IMR-90 (cell line): Measurements from ENCODE around the gene HMX2. TPM values are rescaled to one million over a fixed set of nuclear protein-coding genes. Genes with fewer than 3 reads are reported as not detected.

ENCODE experiments used
- ATAC-seq: fragments of 200-7000 bp; cut with Tn5 transposase; 2 replicates; pipeline ENCODE4 v1.9.1; 2020; ENCODE audit warnings: low read depth, mild to moderate bottlenecking, moderate library complexity
- BruUV-seq: library from RNA; stranded (reverse); fragments of 400-500 nt; replicated peaks from 2 replicates; lab custom pipeline; 2021; lab: Mats Ljungman, UMichigan
- CTCF ChIA-PET: fragments of 300-600 bp; formaldehyde crosslinking; extraction: SDS; loops from one replicate; lab custom pipeline; 2021; ENCODE audit warnings: antibody characterized with exemption; lab: Yijun Ruan, JAX
- POLR2A ChIA-PET: fragments of 300-600 bp; sonication (Branson Sonifier 250); formaldehyde crosslinking; loops from one replicate; lab custom pipeline; 2022; ENCODE audit warnings: antibody characterized with exemption; ENCODE audit not compliant: unreplicated experiment; lab: Charles Lee
- DNase-seq: peaks from one replicate; pipeline ENCODE4 v3.0.0; 2013
- H2AFZ ChIP-seq: replicated peaks from 2 replicates; pipeline ENCODE3; 2013; ENCODE audit warnings: low read length, mild to moderate bottlenecking; ENCODE audit not compliant: poor library complexity
- H2AK5ac ChIP-seq: 2 replicates; pipeline ENCODE4 v1.6.1; 2013; ENCODE audit warnings: low read depth, low read length, inconsistent platforms
- H2AK9ac ChIP-seq: replicated peaks from 2 replicates; pipeline ENCODE3; 2013; ENCODE audit warnings: mild to moderate bottlenecking, low read depth, low read length, moderate library complexity; ENCODE audit not compliant: poor library complexity
- H2BK120ac ChIP-seq: 2 replicates; pipeline ENCODE4 v1.6.1; 2013; ENCODE audit warnings: low read depth, low read length, inconsistent platforms
- H2BK15ac ChIP-seq: 3 replicates; pipeline ENCODE4 v1.6.1; 2013; ENCODE audit warnings: low read depth, low read length, inconsistent platforms
- H2BK20ac ChIP-seq: 2 replicates; pipeline ENCODE4 v1.6.1; 2013; ENCODE audit warnings: low read depth, mild to moderate bottlenecking, inconsistent platforms, low read length, moderate library complexity
- H2BK5ac ChIP-seq: 2 replicates; pipeline ENCODE4 v1.6.1; 2013; ENCODE audit warnings: mild to moderate bottlenecking, low read depth, low read length, inconsistent platforms; ENCODE audit not compliant: poor library complexity, severe bottlenecking
- H3K14ac ChIP-seq: replicated peaks from 2 replicates; pipeline ENCODE4 v1.6.1; 2013; ENCODE audit warnings: low read depth, low read length, inconsistent platforms
- H3K18ac ChIP-seq: 2 replicates; pipeline ENCODE4 v1.6.1; 2013; ENCODE audit warnings: low read depth, low read length, control low read depth
- H3K23ac ChIP-seq: 2 replicates; pipeline ENCODE4 v1.6.1; 2013; ENCODE audit warnings: low read depth, low read length, inconsistent platforms
- H3K27ac ChIP-seq: 2 replicates; pipeline ENCODE4 v1.5.1; 2013; ENCODE audit warnings: mild to moderate bottlenecking, control low read depth, low read length; ENCODE audit not compliant: insufficient read depth
- H3K27me3 ChIP-seq: 2 replicates; pipeline ENCODE4 v1.6.1; 2013; ENCODE audit warnings: low read length; ENCODE audit not compliant: control insufficient read depth, insufficient read depth
- H3K36me3 ChIP-seq: 2 replicates; pipeline ENCODE4 v1.6.1; 2013; ENCODE audit warnings: low read length, mixed read lengths; ENCODE audit not compliant: control insufficient read depth, insufficient read depth
- H3K4ac ChIP-seq: 2 replicates; pipeline ENCODE4 v1.6.1; 2013; ENCODE audit warnings: low read depth, low read length, inconsistent platforms
- H3K4me1 ChIP-seq: 2 replicates; pipeline ENCODE4 v1.6.1; 2013; ENCODE audit warnings: low read length, mixed read lengths; ENCODE audit not compliant: control insufficient read depth, insufficient read depth
- H3K4me2 ChIP-seq: 2 replicates; pipeline ENCODE4 v1.6.1; 2013; ENCODE audit warnings: low read depth, mild to moderate bottlenecking, control low read depth, low read length, moderate library complexity
- H3K4me3 ChIP-seq: 2 replicates; pipeline ENCODE4 v1.5.1; 2013; ENCODE audit warnings: low read depth, mild to moderate bottlenecking, control low read depth, low read length, moderate library complexity; ENCODE audit not compliant: insufficient read depth
- H3K56ac ChIP-seq: 2 replicates; pipeline ENCODE4 v1.6.1; 2013; ENCODE audit warnings: low read length, inconsistent platforms; ENCODE audit not compliant: insufficient read depth; ENCODE audit errors: extremely low read depth
- H3K79me1 ChIP-seq, 2 experiments: 2 replicates each; pipeline ENCODE4 v1.6.1; 2013; ENCODE audit warnings: low read length in 2 of 2, inconsistent platforms in 1 of 2, low read depth in 1 of 2
- H3K9ac ChIP-seq: 2 replicates; pipeline ENCODE4 v1.6.1; 2013; ENCODE audit warnings: low read depth, low read length, control low read depth
- H3K9me1 ChIP-seq: 2 replicates; pipeline ENCODE4 v1.6.1; 2013; ENCODE audit warnings: low read length, inconsistent platforms; ENCODE audit not compliant: insufficient read depth
- H3K9me3 ChIP-seq: 2 replicates; pipeline ENCODE4 v1.6.1; 2013; ENCODE audit warnings: low read length; ENCODE audit not compliant: control insufficient read depth, insufficient read depth
- H4K20me1 ChIP-seq: 2 replicates; pipeline ENCODE4 v1.6.1; 2013; ENCODE audit warnings: low read length, inconsistent platforms; ENCODE audit not compliant: insufficient read depth
- H4K5ac ChIP-seq: 2 replicates; pipeline ENCODE4 v1.6.1; 2013; ENCODE audit warnings: mild to moderate bottlenecking, low read depth, low read length, control low read depth
- H4K8ac ChIP-seq, 2 experiments: 2 replicates each; pipeline ENCODE4 v1.6.1; 2013; ENCODE audit warnings: low read depth in 2 of 2, low read length in 2 of 2, control low read depth in 1 of 2, inconsistent platforms in 1 of 2
- H4K91ac ChIP-seq: 2 replicates; pipeline ENCODE4 v1.6.1; 2013; ENCODE audit warnings: low read depth, low read length, inconsistent platforms; ENCODE audit not compliant: insufficient read depth
- CEBPB ChIP-seq: IDR thresholded peaks from 2 replicates; pipeline ENCODE4 v1.6.1; 2012; ENCODE audit warnings: low read depth, low read length, improper control_type of control experiment
- CTCF ChIP-seq: conservative IDR thresholded peaks from 2 replicates; pipeline ENCODE4 v1.5.1; 2012; ENCODE audit warnings: mild to moderate bottlenecking, low read depth, low read length, improper control_type of control experiment
- FOS ChIP-seq: fragments of 150-350 bp; IDR thresholded peaks from 2 replicates; pipeline ENCODE4 v1.6.1; 2016; ENCODE audit warnings: low read depth, low read length
- MAFK ChIP-seq: IDR thresholded peaks from 2 replicates; pipeline ENCODE4 v1.6.1; 2012; ENCODE audit warnings: low read depth, low read length, improper control_type of control experiment
- MAZ ChIP-seq: IDR thresholded peaks from 2 replicates; pipeline ENCODE4 v1.6.1; 2012; ENCODE audit warnings: low read depth, mild to moderate bottlenecking, low read length, improper control_type of control experiment, moderate library complexity, borderline replicate concordance
- NFE2L2 ChIP-seq: fragments of 150-350 bp; IDR thresholded peaks from 2 replicates; pipeline ENCODE4 v1.6.1; 2016; ENCODE audit warnings: low read depth, mild to moderate bottlenecking, low read length
- RAD21 ChIP-seq: IDR thresholded peaks from 2 replicates; pipeline ENCODE4 v1.6.1; 2012; ENCODE audit warnings: low read length, improper control_type of control experiment
- SMC3 ChIP-seq: fragments of 150-350 bp; IDR thresholded peaks from 2 replicates; pipeline ENCODE4 v1.6.1; 2016; ENCODE audit warnings: low read depth, mild to moderate bottlenecking, antibody characterized with exemption, low read length, moderate library complexity
- USF2 ChIP-seq: fragments of 150-350 bp; IDR thresholded peaks from 2 replicates; pipeline ENCODE4 v1.6.1; 2017; ENCODE audit warnings: mild to moderate bottlenecking, antibody characterized with exemption, low read length, low read depth
- WGBS, 2 experiments: methylation state at CpG; one replicate each; pipeline versions ENCODE4 v1.1.5 to v1.1.7; 2013; ENCODE audit warnings: missing lambda C conversion rate in 2 of 2; ENCODE audit not compliant: insufficient read length in 1 of 2; ENCODE audit errors: extremely low coverage in 2 of 2; 5-methylcytosine and 5-hydroxymethylcytosine counted together
- dilution Hi-C: fragments of 300-500 bp; cut with HindIII; formaldehyde crosslinking; loops from one replicate; pipeline ENCODE4 v1.14.3; 2018; ENCODE audit warnings: low sequenced_read_pairs; ENCODE audit not compliant: unreplicated experiment
- in situ Hi-C: fragments of 300-500 bp; cut with MboI; formaldehyde crosslinking; loops from 3 replicates; pipeline ENCODE4 v1.14.3; 2019; ENCODE audit warnings: low sequenced_read_pairs, inconsistent platforms, mixed read lengths
- intact Hi-C: fragments of 100-400 bp; cut with micrococcal nuclease; formaldehyde crosslinking; loops from 2 replicates; pipeline ENCODE4 v1.10.0; 2022
- polyA plus RNA-seq, 3 experiments: library from polyadenylated mRNA; depleted of rRNA; stranded (reverse); fragments of >200 nt; gene quantifications; 2 replicates each; pipeline ENCODE4 v1.2.3, GENCODE V29; 2012; ENCODE audit warnings: low replicate concordance in 1 of 3
- total RNA-seq: library from RNA; depleted of rRNA; stranded (reverse); fragments of >200 nt; gene quantifications from 2 replicates; pipeline ENCODE4 v1.2.3, GENCODE V29; 2012

HMX2 gene
- total and polyA plus RNA-seq, 2 of the 4 experiments (the other 2 are of a cell fraction) = not detected

- no peak for TF ChIP-seq CTCF
These were observed 32.5 kb downstream of the HMX2 start (continued) for GRCh38 chr10:123180101-123181090.

- Histone ChIP-seq H3K36me3 (0 out of 2 replicates have a peak, but pooled peaks cover 2% of the 10 kb centered on the region), H3K14ac (no peak overlapping the region), H2AFZ (no peak overlapping the region), H3K27me3 (no peaks in the 10 kb centered on the region), H3K9me1 (no peaks in the 10 kb centered on the region), H2BK15ac (no peak overlapping the region), H3K23ac (no peak overlapping the region), H2AK5ac (no peak overlapping the region), H3K4me1 (no peaks in the 10 kb centered on the region), H3K18ac (no peak overlapping the region), H3K9ac (no peak overlapping the region), H3K4me2 (no peak overlapping the region), H2BK5ac (no peak overlapping the region), H3K27ac (no peak overlapping the region), H4K5ac (no peak overlapping the region), H2AK9ac (no peak overlapping the region), H3K4ac (no peak overlapping the region), H3K56ac (no peak overlapping the region), H3K79me1 (no peaks in the 10 kb centered on the region; a peak in 1 of 4 replicates), H2BK20ac (no peak overlapping the region), H3K4me3 (no peak overlapping the region), H4K20me1 (no peaks in the 10 kb centered on the region), H4K8ac (no peak overlapping the region), H3K9me3 (no peaks in the 10 kb centered on the region), H2BK120ac (no peak overlapping the region), H4K91ac (no peak overlapping the region)
- intact Hi-C loops (no loop called here), dilution Hi-C loops (no loop called here), in situ Hi-C loops (no loop called here)
- no peak for ATAC-seq
- BruUV-seq = no TSS peak
- CTCF ChIA-PET = no interaction called here
- POLR2A ChIA-PET = no interaction called here
- no peak for DNase-seq
- WGBS, 2 experiments = no CpG with 5 or more reads among the region's 2 CpGs
- TF ChIP-seq MAZ (no peak), CEBPB (no peak), RAD21 (no peak), FOS (no peak), USF2 (no peak), CTCF (no peak), SMC3 (no peak), MAFK (no peak), NFE2L2 (no peak)
These were observed 35.8 kb downstream of the HMX2 start for GRCh38 chr10:123183724-123184123.
